ENCODE measurements around the gene DCTN3.

DNA sequence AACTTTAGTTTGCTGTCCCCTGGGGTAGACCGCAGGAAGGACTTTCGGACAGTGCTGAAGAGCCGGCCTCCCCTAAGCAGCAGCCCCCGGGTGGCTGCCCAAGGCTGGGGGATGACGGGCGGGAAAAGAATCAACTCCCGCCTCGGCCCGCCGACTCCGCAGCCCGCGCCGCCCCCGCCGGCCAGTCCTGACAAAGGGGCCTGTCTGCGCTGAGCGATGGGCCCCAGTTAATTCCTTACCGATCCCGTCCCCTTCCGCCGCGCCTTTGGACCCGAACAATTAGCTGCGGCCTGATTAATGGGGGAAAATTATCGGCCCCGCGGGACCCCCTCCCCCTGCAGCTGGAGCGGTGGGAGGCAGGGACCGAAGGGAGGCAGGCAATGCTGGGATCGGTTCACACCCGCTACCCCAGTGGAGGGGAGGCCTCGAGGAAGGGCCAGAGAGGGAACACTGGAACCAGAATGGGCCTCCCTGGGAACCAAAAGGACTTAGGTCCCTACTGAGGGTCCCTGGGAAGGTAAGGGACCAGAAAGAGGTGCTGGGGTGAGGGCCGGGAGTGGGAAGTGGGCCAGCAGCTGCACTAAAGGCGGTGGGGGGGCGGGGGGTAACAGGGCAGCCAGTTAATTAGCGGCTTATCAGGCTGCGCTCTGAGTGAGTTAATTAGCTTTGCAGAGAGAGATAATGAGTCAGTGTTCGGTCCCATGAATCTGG lies 4.3 kb upstream of the DCTN3 start:
- TF ChIP-seq, protein P1, sequence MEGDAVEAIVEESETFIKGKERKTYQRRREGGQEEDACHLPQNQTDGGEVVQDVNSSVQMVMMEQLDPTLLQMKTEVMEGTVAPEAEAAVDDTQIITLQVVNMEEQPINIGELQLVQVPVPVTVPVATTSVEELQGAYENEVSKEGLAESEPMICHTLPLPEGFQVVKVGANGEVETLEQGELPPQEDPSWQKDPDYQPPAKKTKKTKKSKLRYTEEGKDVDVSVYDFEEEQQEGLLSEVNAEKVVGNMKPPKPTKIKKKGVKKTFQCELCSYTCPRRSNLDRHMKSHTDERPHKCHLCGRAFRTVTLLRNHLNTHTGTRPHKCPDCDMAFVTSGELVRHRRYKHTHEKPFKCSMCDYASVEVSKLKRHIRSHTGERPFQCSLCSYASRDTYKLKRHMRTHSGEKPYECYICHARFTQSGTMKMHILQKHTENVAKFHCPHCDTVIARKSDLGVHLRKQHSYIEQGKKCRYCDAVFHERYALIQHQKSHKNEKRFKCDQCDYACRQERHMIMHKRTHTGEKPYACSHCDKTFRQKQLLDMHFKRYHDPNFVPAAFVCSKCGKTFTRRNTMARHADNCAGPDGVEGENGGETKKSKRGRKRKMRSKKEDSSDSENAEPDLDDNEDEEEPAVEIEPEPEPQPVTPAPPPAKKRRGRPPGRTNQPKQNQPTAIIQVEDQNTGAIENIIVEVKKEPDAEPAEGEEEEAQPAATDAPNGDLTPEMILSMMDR (IDR thresholded peaks at IDR 0.05; ENCODE audit: extremely low read depth in 1 of 2, insufficient read depth in 1 of 2, low read depth in 1 of 2, low read length in 2 of 2) = no peak
- TF ChIP-seq, protein P2, sequence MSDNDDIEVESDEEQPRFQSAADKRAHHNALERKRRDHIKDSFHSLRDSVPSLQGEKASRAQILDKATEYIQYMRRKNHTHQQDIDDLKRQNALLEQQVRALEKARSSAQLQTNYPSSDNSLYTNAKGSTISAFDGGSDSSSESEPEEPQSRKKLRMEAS (IDR thresholded peaks at IDR 0.05; ENCODE audit: insufficient read depth, insufficient read length) = no peak
- TF ChIP-seq POLR2AphosphoS5 (IDR thresholded peaks at IDR 0.05; ENCODE audit: insufficient read depth, low read depth, low read length) (no peak), GATA2 (IDR thresholded peaks at IDR 0.05; ENCODE audit: insufficient read depth, insufficient read length, low read depth, low read length) (no peak)
